ENCODE measurements around the gene TCF7L1. TPM values are rescaled to one million over a fixed set of nuclear protein-coding genes. Genes with fewer than 3 reads are reported as not detected.

The TCF7L1 gene
- total RNA-seq, 1 experiment from 2014 or later: 1.1 TPM

DNA sequence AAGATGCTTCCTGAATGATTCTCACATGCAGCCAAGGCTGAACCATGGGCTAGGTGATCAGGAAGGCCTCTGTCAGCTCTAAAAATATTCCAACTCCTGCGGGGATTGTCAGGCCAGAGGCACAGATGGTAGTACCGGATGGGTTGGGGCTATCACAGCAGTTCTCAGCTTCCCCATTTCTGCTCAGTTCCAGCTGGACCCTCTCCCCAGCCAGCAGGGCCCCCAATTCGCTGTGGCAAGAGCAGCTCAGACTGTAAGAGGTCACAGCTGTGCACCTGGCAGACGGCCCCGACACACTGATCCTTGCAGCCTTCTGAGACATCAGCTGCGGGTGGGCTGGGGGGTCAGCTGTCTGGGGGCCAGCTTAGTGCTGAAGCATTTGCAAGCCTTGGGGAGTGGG, 43.6 kb upstream of the TCF7L1 start:
- ChIA-PET POLR2A (interaction anchor here (0.7 kb wide), 1 partner anchor 56 kb away, joined by 3 read pairs; no protein-coding TSS in a partner anchor), CTCF (interaction anchor here (0.7 to 1.1 kb wide), 3 partner anchors 22 to 196 kb away, joined by 3 to 4 read pairs (median 4); no protein-coding TSS in a partner anchor)
- Mint-ChIP-seq H3K4me1 (ENCODE audit: insufficient read depth, unreplicated experiment) (no peaks in the 10 kb centered on the region), H3K4me3 (ENCODE audit: unreplicated experiment) (no peak overlapping the region), H3K36me3 (ENCODE audit: insufficient read depth, unreplicated experiment) (peaks cover 5% of the 10 kb centered on the region), H3K27me3 (ENCODE audit: insufficient read depth, unreplicated experiment) (no peaks in the 10 kb centered on the region), H3K9me3 (ENCODE audit: unreplicated experiment) (no peaks in the 10 kb centered on the region), H3K27ac (ENCODE audit: low read depth, unreplicated experiment) (no peak overlapping the region)
- no peak for DNase-seq (ENCODE audit: unreplicated experiment)
- BruUV-seq (replicated peaks): no TSS peak
- intact Hi-C loops (cut with micrococcal nuclease): loop anchor here (10.0 kb wide), 1 partner anchor 125 kb away; no protein-coding TSS in a partner anchor
- TF ChIP-seq, protein P1, sequence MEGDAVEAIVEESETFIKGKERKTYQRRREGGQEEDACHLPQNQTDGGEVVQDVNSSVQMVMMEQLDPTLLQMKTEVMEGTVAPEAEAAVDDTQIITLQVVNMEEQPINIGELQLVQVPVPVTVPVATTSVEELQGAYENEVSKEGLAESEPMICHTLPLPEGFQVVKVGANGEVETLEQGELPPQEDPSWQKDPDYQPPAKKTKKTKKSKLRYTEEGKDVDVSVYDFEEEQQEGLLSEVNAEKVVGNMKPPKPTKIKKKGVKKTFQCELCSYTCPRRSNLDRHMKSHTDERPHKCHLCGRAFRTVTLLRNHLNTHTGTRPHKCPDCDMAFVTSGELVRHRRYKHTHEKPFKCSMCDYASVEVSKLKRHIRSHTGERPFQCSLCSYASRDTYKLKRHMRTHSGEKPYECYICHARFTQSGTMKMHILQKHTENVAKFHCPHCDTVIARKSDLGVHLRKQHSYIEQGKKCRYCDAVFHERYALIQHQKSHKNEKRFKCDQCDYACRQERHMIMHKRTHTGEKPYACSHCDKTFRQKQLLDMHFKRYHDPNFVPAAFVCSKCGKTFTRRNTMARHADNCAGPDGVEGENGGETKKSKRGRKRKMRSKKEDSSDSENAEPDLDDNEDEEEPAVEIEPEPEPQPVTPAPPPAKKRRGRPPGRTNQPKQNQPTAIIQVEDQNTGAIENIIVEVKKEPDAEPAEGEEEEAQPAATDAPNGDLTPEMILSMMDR (IDR thresholded peaks at IDR 0.05; ENCODE audit: unreplicated experiment): no peak

DNA sequence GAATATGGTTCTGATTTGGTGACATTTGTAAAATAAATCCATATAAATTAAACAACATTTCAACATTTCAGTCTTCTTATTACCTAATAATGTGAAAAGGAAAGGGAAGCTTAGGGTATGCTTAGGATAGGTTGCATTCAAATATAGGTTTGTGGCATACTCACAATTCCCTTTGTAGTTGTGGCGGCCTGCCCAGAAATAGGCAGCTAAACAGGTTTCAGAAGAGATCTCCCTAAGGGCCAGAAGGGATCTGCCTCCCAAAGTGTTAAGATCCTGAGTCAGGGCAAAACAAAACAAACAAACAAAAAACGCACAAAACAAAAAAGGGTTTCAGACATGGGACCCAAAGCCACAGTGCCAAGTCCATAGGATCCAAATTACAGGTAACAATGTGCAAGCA, 41.4 kb upstream of the TCF7L1 start:
- H3K36me3 Mint-ChIP-seq (ENCODE audit: insufficient read depth, unreplicated experiment): peaks cover 5% of the 10 kb centered on the region
- no peaks in the 10 kb centered on the region for H3K9me3 Mint-ChIP-seq (ENCODE audit: unreplicated experiment)
- DNase-seq (ENCODE audit: unreplicated experiment): no peak

DNA sequence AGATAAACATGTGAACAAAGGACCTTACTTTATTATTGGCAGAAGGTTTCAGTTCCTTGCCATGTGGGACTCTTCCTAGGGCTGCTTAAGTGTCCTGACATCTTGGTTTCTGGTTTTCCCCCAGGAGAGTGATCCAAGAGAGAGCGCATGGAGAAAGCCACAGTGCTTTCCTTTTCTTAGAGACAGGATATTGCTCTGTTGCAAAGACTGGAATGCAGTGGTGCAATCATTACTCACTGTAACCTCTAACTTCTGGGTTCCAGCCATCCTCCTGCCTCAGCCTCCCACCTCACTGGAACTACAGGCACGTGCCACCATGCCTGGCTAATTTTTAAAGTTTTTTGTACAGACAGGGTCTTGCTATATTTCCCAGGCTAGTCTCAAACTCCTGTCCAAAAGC, 38.1 kb upstream of the TCF7L1 start:
- intact Hi-C loops (cut with micrococcal nuclease): no loop called here
- no peaks in the 10 kb centered on the region for H3K27me3 Mint-ChIP-seq (ENCODE audit: insufficient read depth, unreplicated experiment)
- DNase-seq (ENCODE audit: unreplicated experiment): peak; percentile 11
- no TSS peak for BruUV-seq (replicated peaks)
- peaks cover 5% of the 10 kb centered on the region for H3K36me3 Mint-ChIP-seq (ENCODE audit: insufficient read depth, unreplicated experiment)
- POLR2A ChIA-PET: no interaction called here
- CTCF ChIA-PET: interaction anchor here (0.7 kb wide), 1 partner anchor 170 kb away, joined by 3 read pairs; no protein-coding TSS in a partner anchor
- H3K27ac Mint-ChIP-seq (ENCODE audit: low read depth, unreplicated experiment): no peak overlapping the region
- TF ChIP-seq, protein P1 (IDR thresholded peaks at IDR 0.05; ENCODE audit: unreplicated experiment): no peak
- H3K4me1 Mint-ChIP-seq (ENCODE audit: insufficient read depth, unreplicated experiment): no peaks in the 10 kb centered on the region
- no peak overlapping the region for H3K4me3 Mint-ChIP-seq (ENCODE audit: unreplicated experiment)
- no peaks in the 10 kb centered on the region for H3K9me3 Mint-ChIP-seq (ENCODE audit: unreplicated experiment)

More for the DNA sequence above, 41.4 kb upstream of the TCF7L1 start:
- BruUV-seq (replicated peaks): no TSS peak
- ChIA-PET POLR2A (no interaction called here), CTCF (interaction anchor here (1.1 to 2.8 kb wide), 3 partner anchors 25 to 205 kb away, joined by 3 to 10 read pairs (median 4); no protein-coding TSS in a partner anchor)
- Mint-ChIP-seq H3K4me1 (ENCODE audit: insufficient read depth, unreplicated experiment) (no peaks in the 10 kb centered on the region), H3K27me3 (ENCODE audit: insufficient read depth, unreplicated experiment) (no peaks in the 10 kb centered on the region), H3K4me3 (ENCODE audit: unreplicated experiment) (no peak overlapping the region), H3K27ac (ENCODE audit: low read depth, unreplicated experiment) (no peak overlapping the region)
- TF ChIP-seq, protein P1 (IDR thresholded peaks at IDR 0.05; ENCODE audit: unreplicated experiment): no peak
- intact Hi-C loops (cut with micrococcal nuclease): no loop called here

DNA sequence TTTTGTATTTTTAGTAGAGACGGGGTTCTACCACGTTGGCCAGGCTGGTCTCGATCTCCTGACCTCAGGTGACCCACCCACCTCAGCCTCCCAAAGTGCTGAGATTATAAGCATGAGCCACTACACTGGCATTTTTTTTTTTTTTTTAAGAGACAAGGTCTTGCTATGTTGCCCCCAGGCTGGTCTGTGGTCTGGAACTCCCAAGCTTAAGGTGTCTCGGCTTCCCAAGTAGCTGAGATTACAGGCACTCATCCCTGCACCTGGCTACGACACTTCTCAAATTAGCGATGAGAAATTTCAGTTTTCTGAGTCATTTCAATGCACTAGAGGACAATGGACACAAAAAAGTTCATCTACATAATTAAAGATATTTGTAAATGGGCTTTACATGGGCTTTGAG, 36.6 kb upstream of the TCF7L1 start:
- no peaks in the 10 kb centered on the region for H3K36me3 Mint-ChIP-seq (ENCODE audit: insufficient read depth, unreplicated experiment)
- no TSS peak for BruUV-seq (replicated peaks)
- ChIA-PET POLR2A (no interaction called here), CTCF (no interaction called here)
- no peaks in the 10 kb centered on the region for H3K4me1 Mint-ChIP-seq (ENCODE audit: insufficient read depth, unreplicated experiment)
- H3K27ac Mint-ChIP-seq (ENCODE audit: low read depth, unreplicated experiment): no peak overlapping the region
- intact Hi-C loops (cut with micrococcal nuclease): no loop called here
- no peaks in the 10 kb centered on the region for H3K9me3 Mint-ChIP-seq (ENCODE audit: unreplicated experiment)
- TF ChIP-seq, protein P1 (IDR thresholded peaks at IDR 0.05; ENCODE audit: unreplicated experiment): no peak
- H3K4me3 Mint-ChIP-seq (ENCODE audit: unreplicated experiment): no peak overlapping the region
- DNase-seq (ENCODE audit: unreplicated experiment): no peak
- no peaks in the 10 kb centered on the region for H3K27me3 Mint-ChIP-seq (ENCODE audit: insufficient read depth, unreplicated experiment)
